KOPT-K1 (cell line): ENCODE data around the gene SDR42E2.

Experiments used
- H3K27ac ChIP-seq: fragments of 200-600 bp; sonication (generic); 2 replicates; pipeline ENCODE4 v1.5.1; 2016; ENCODE audit warnings: antibody characterized with exemption, mild to moderate bottlenecking, low read depth, low read length; ENCODE audit not compliant: poor library complexity, severe bottlenecking
- H3K36me3 ChIP-seq: fragments of 200-600 bp; sonication (generic); 2 replicates; pipeline ENCODE4 v1.5.1; 2017; ENCODE audit warnings: antibody characterized with exemption, mild to moderate bottlenecking, low read length, moderate library complexity; ENCODE audit not compliant: insufficient read depth
- H3K9me3 ChIP-seq: fragments of 200-600 bp; sonication (generic); 2 replicates; pipeline ENCODE4 v1.5.1; 2017; ENCODE audit warnings: antibody characterized with exemption, low read length, mild to moderate bottlenecking; ENCODE audit not compliant: insufficient read depth, poor library complexity, severe bottlenecking

SDR42E2 gene

GRCh38 chr16:22229889-22230288 lies 67.6 kb downstream of the SDR42E2 start:
- no peak overlapping the region for H3K27ac ChIP-seq
- peaks cover 69% of the 10 kb centered on the region for H3K36me3 ChIP-seq
- no peaks in the 10 kb centered on the region for H3K9me3 ChIP-seq

DNA sequence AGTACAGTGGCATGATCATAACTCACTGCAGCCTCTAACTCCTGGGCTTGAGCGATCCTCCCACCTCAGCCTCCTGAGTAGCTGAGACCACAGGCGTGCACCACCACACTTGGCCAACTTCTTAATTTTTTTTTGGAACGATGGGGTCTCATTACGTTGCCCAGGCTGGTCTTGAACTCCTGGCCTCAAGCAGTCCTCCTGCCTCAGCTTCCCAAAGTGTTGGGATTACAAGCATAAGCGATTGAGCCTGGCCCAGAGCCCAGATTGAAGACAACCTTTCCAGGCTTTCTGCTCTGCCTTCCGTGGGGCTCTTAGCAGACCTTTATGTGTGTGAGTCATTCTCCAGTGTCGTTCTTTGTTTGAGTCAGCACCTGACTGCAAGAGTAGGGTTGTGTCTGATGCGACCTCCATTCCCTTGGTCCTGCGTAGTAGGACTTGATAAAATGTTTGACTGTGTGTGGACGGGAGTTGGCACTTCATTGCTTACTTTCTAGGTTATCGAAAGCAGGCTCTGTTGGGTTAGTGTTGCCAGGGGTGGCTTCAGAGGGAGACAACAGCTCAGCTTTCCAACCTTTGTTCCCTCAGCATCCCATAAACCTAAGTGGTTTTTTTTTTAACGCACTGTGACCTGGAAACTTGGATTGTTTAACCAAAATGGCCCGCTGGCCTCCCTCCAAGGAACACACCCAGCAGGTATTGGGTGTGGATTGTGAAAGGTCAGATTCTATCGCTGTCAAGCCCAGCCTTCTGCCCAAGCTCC lies 70.2 kb downstream of the SDR42E2 start:
- H3K9me3 ChIP-seq = no peaks in the 10 kb centered on the region
- no peak overlapping the region for H3K27ac ChIP-seq
- peaks cover 68% of the 10 kb centered on the region for H3K36me3 ChIP-seq

DNA sequence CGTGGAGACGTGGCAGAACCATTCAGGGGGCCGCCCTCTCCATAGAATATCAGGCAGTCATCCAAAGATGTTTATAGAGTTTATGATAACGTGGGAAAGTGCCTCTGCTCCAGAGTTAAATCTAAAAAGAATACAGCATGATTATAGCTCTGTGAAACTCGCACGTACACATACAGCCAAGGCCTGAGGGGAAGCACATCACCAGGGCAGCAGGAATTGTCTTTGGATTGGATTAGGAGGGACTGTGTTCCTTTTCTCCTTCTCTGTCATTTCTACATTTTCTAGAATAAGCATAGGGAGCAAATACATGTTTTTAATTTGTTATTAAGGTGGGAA lies 70.7 kb downstream of the SDR42E2 start:
- no peaks in the 10 kb centered on the region for H3K9me3 ChIP-seq
- H3K27ac ChIP-seq = no peak overlapping the region

GRCh38 chr16:22235839-22236745 lies 73.8 kb downstream of the SDR42E2 start:
- Histone ChIP-seq H3K27ac (no peak overlapping the region), H3K9me3 (no peaks in the 10 kb centered on the region), H3K36me3 (peaks cover 50% of the 10 kb centered on the region)

More for the DNA sequence above, 70.7 kb downstream of the SDR42E2 start:
- H3K36me3 ChIP-seq = peaks cover 65% of the 10 kb centered on the region

DNA sequence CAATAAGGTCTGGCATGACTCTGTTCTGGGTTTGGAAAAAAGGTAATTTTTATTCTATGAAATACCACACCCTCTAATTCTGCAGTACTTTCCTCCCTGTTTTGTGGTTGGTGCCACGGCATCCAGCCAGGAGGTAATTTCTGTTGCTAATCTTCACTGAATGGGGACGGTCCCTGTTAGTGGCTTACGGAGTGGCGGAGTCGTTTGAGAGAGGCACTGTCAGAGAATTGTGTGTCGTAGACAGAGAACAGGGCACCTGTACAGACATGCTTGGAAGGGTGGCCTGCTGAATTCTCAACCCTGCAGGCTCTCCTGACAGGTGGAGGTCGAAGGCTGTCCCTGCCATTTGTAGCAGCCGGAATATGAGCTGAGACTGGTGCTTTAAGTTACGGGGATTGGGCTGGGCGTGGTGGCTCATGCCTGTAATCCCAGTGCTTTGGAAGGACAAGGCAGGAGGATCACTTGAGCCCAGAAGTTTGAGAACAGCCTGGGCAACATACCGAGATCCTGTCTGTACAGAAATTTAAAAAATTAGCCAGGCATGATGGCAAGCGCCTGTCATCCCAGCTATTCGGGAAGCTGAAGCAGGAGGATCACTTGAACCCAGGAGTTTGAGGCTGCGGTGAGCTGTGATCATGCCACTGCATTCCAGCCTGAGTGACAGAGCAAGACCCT lies 77.0 kb downstream of the SDR42E2 start:
- peaks cover 26% of the 10 kb centered on the region for H3K36me3 ChIP-seq
- H3K27ac ChIP-seq = peak overlapping the region; percentile 91
- no peaks in the 10 kb centered on the region for H3K9me3 ChIP-seq

- Histone ChIP-seq H3K9me3 (no peaks in the 10 kb centered on the region), H3K36me3 (peaks cover 35% of the 10 kb centered on the region), H3K27ac (peak overlapping the region; percentile 91)
Observed at GRCh38 chr16:22240023-22240710, 77.9 kb downstream of the SDR42E2 start.
